Lower lobe of right lung (tissue), 2 donors: ENCODE results near the gene BDKRB1. TPM values are rescaled to one million over a fixed set of nuclear protein-coding genes. Genes with fewer than 3 reads are reported as not detected.

Experiments
- ATAC-seq, 2 donors: fragments of 200-7000 bp; cut with Tn5 transposase; one replicate each; pipeline ENCODE4 v1.9.1; 2020 to 2022; ENCODE audit warnings: mild to moderate bottlenecking in 2 of 2, moderate library complexity in 2 of 2
- DNase-seq: peaks from one replicate; pipeline ENCODE4 v3.0.0-alpha.2; 2020
- H3K27ac ChIP-seq: fragments of 200-600 bp; one replicate; pipeline ENCODE4 v1.8.0; 2022
- H3K27me3 ChIP-seq: fragments of 200-600 bp; one replicate; pipeline ENCODE4 v1.8.0; 2022; ENCODE audit warnings: low read depth
- H3K36me3 ChIP-seq: fragments of 200-600 bp; one replicate; pipeline ENCODE4 v1.8.0; 2022; ENCODE audit warnings: mild to moderate bottlenecking
- H3K4me1 ChIP-seq: fragments of 200-600 bp; one replicate; pipeline ENCODE4 v1.8.0; 2022
- H3K4me3 ChIP-seq: fragments of 200-600 bp; one replicate; pipeline ENCODE4 v1.8.0; 2022; ENCODE audit warnings: mild to moderate bottlenecking
- H3K9me3 ChIP-seq: fragments of 200-600 bp; one replicate; pipeline ENCODE4 v1.8.0; 2022
- CTCF ChIP-seq: fragments of 200-600 bp; IDR thresholded peaks from one replicate; pipeline ENCODE4 v1.8.0; 2022; ENCODE audit warnings: antibody characterized with exemption, mild to moderate bottlenecking
- intact Hi-C: fragments of 100-400 bp; cut with DNase I; formaldehyde crosslinking; loops from one replicate; pipeline ENCODE4 v1.11.0; 2022
- total RNA-seq: library from RNA; stranded (reverse); fragmentation: NEBNext Ultra II Directional; extraction: Animal tissue kit (Norgen Biotek cat#: 25700); gene quantifications from one replicate; pipeline ENCODE4 v1.2.1, GENCODE V29; 2021
- donor health status: DM: no; HTN: yes; CAD: no; lungs with severe emphysema.

The BDKRB1 gene
- total RNA-seq, 1 donor from 2014 or later, result not detected

DNA sequence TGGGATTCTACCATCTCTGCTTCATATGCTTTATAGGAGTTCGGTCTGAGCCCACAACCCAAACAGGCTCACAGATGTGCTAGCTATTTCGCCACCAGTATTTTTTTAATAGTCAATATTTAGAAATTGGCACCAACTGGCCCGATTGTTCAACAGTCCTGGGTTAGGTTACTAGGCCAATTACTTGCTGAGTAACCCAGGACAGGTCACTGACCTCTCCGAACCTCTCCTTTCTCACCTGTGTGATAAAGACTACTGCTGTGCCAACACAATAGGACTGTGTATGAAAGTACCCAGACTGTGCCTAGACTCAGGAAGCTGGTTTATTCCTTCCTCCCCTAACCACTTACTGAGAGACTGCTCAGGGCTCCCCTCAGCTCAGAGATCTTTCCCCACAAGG is 43.1 kb upstream of the BDKRB1 start:
- H3K4me3 ChIP-seq, result no peak overlapping the region
- intact Hi-C loops, result no loop called here
- H3K36me3 ChIP-seq, result no peaks in the 10 kb centered on the region
- DNase-seq (no peak), ATAC-seq (no peak)
- H3K4me1 ChIP-seq, result no peaks in the 10 kb centered on the region
- H3K27me3 ChIP-seq, result no peaks in the 10 kb centered on the region
- H3K9me3 ChIP-seq, result no peaks in the 10 kb centered on the region
- no peak for TF ChIP-seq CTCF
- no peak overlapping the region for H3K27ac ChIP-seq

DNA sequence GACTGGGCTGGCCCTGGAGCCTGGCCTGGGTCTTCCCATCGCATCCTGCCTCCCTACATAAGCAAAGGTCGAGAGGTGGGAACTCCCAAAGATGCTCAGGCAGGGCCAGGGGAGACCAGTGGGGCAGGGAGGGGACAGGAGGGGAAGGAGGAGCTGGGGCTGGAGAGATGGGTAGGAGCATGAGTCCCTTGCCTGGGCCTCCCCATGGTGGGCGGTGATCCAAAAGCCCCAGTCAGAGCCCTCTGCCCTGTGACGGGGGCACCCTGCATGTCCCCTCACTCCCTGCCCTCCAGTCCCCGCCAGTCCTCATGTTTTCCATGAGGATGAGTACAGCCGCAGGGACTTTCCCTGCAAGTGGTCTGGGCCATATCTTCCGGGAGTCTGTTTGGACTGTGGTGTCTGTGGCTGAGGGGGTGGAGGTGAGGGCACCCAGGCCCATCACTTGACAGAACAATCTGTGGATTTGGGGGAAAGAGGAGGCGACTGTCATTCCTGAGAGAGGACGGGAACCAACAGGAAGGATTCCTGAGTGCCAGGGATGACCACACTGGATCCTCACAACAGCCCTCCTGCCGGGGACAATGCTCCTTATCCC is 42.0 kb upstream of the BDKRB1 start:
- H3K9me3 ChIP-seq, result no peaks in the 10 kb centered on the region
- ATAC-seq (peak in 1 of 2 donors; percentile 28), DNase-seq (no peak)
- H3K27me3 ChIP-seq, result no peaks in the 10 kb centered on the region
- no peak overlapping the region for H3K4me3 ChIP-seq
- H3K4me1 ChIP-seq, result no peaks in the 10 kb centered on the region
- no peak for TF ChIP-seq CTCF
- H3K36me3 ChIP-seq, result no peaks in the 10 kb centered on the region
- H3K27ac ChIP-seq, result no peak overlapping the region
- intact Hi-C loops, result no loop called here

DNA sequence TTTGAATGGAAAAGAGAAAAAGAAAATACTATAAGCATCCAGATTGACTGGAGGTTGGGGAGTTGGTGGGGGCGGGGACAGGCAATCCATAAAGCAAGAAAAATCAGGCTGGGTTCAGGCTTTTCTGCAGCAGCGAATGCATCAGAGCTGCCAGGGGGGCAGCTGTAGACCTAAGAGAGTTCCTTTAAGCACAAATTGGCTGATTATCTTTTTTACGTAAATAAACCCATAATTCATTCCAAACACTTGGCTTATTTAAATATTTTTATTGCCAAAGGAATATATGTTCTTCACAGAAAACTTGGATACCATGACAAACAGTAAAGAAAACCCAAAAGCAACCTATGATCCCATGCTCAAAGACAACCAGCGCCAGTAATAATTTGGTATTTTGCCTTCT is 41.2 kb upstream of the BDKRB1 start:
- no peak for ATAC-seq
- Histone ChIP-seq H3K4me3 (no peak overlapping the region), H3K27ac (no peak overlapping the region), H3K36me3 (no peaks in the 10 kb centered on the region), H3K4me1 (no peaks in the 10 kb centered on the region), H3K27me3 (no peaks in the 10 kb centered on the region), H3K9me3 (no peaks in the 10 kb centered on the region)
- no peak for DNase-seq
- intact Hi-C loops, result no loop called here
- no peak for TF ChIP-seq CTCF

DNA sequence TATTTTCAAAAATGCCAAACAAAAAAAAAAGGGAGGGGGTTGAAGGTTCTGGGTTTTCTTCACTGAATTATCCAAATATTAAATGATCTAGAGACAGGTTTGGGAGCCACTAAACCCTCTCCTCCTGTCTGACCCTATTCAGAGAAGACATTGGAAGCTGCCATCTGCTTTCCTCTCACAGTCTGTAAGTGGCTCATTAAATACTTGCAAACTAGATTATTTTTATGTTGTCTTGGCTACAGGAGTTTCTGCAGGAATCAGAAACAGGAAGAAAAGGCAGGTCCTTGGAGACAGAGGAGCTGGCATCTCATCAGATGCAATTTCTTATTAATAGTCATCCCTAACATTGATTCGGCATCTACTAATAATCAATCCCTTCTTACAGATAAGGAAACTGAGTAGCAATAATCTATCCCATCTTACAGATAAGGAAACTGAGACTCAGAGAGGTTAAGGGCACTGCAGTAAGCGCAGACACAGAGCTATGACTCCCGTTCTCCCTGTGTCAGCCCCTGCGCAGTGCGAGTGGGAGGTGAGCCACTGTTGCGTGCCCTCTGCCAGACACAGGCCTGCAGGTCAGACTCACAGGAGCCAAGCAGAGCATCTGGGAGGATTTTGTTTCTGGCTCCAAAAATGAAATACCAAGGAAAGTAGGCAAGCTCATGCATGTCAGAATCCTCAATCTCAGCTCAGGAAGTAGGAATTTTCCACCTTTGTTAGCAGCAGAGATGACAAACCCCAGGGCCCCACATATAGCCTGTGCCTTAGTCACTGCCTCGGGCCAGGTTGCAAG is 40.4 kb upstream of the BDKRB1 start:
- H3K27ac ChIP-seq, result no peak overlapping the region
- intact Hi-C loops, result no loop called here
- H3K27me3 ChIP-seq, result no peaks in the 10 kb centered on the region
- TF ChIP-seq CTCF, result no peak
- no peak for ATAC-seq
- no peak overlapping the region for H3K4me3 ChIP-seq
- H3K4me1 ChIP-seq, result no peaks in the 10 kb centered on the region
- DNase-seq, result no peak
- H3K9me3 ChIP-seq, result no peaks in the 10 kb centered on the region
- H3K36me3 ChIP-seq, result no peaks in the 10 kb centered on the region

DNA sequence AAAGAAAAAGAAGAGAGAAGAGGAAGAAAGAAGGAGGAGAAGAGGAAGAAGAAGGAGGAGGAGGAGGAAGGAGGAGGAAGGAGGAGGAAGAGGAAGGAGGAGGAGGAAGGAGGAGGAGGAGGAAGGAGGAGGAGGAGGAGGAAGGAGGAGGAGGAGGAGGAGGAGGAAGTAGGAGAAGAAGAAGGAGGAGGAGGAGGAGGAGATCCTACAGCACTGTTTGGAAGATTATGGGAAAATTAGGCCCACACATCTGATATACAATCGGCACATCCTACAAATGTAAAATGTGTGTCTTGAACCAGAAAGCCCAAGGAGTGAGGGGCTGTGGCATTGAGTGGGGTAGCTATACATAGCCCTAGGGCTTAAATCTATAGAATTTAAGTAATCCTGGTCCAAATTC is 39.4 kb upstream of the BDKRB1 start:
- Histone ChIP-seq H3K27me3 (no peaks in the 10 kb centered on the region), H3K9me3 (no peaks in the 10 kb centered on the region), H3K4me3 (no peak overlapping the region), H3K4me1 (peaks cover 3% of the 10 kb centered on the region), H3K36me3 (no peaks in the 10 kb centered on the region), H3K27ac (no peak overlapping the region)
- intact Hi-C loops, result no loop called here
- ATAC-seq (no peak), DNase-seq (no peak)
- no peak for TF ChIP-seq CTCF
